H9 (cell line): ENCODE measurements around the gene ATP8B4. TPM values are rescaled to one million over a fixed set of nuclear protein-coding genes. Genes with fewer than 3 reads are reported as not detected.

ENCODE experiments used
- DNase-seq: peaks from one replicate; pipeline ENCODE4 v3.0.0-alpha.2; 2017
- H2AFZ ChIP-seq: one replicate; pipeline ENCODE4 v1.6.1; 2013; ENCODE audit warnings: mild to moderate bottlenecking, low read length, control low read depth, moderate library complexity
- H2AK5ac ChIP-seq: 2 replicates; pipeline ENCODE4 v1.6.1; 2013; ENCODE audit warnings: low read length, control low read depth, mixed read lengths; ENCODE audit not compliant: insufficient read length
- H2BK120ac ChIP-seq: one replicate; pipeline ENCODE4 v1.6.1; 2013; ENCODE audit warnings: low read depth, mild to moderate bottlenecking, low read length, control low read depth, inconsistent platforms; ENCODE audit not compliant: poor library complexity, severe bottlenecking
- H2BK12ac ChIP-seq: 2 replicates; pipeline ENCODE4 v1.6.1; 2013; ENCODE audit warnings: low read length, control low read depth, mixed read lengths, low read depth; ENCODE audit not compliant: insufficient read length
- H2BK15ac ChIP-seq: 2 replicates; pipeline ENCODE4 v1.6.1; 2013; ENCODE audit warnings: low read depth, low read length, control low read depth
- H2BK20ac ChIP-seq: one replicate; pipeline ENCODE4 v1.6.1; 2013; ENCODE audit warnings: low read depth, mild to moderate bottlenecking, low read length, control low read depth, inconsistent platforms; ENCODE audit not compliant: poor library complexity, severe bottlenecking
- H2BK5ac ChIP-seq: 2 replicates; pipeline ENCODE4 v1.6.1; 2013; ENCODE audit warnings: low read length, control low read depth, mixed read lengths; ENCODE audit not compliant: insufficient read length
- H3K14ac ChIP-seq: 2 replicates; pipeline ENCODE4 v1.6.1; 2013; ENCODE audit warnings: low read length, control low read depth; ENCODE audit not compliant: insufficient read depth
- H3K18ac ChIP-seq: 2 replicates; pipeline ENCODE4 v1.6.1; 2013; ENCODE audit warnings: low read depth, mild to moderate bottlenecking, mixed read lengths, low read length, control low read depth; ENCODE audit not compliant: insufficient read length
- H3K23ac ChIP-seq: 2 replicates; pipeline ENCODE4 v1.6.1; 2013; ENCODE audit warnings: low read length, control low read depth, mixed read lengths, low read depth; ENCODE audit not compliant: insufficient read length
- H3K23me2 ChIP-seq: 2 replicates; pipeline ENCODE4 v1.6.1; 2013; ENCODE audit warnings: low read depth, mild to moderate bottlenecking, mixed read lengths, low read length, control low read depth; ENCODE audit not compliant: insufficient read length, poor library complexity, severe bottlenecking
- H3K27ac ChIP-seq: 2 replicates; pipeline ENCODE4 v1.5.1; 2013; ENCODE audit warnings: low read length, control low read depth, mixed read lengths, low read depth; ENCODE audit not compliant: insufficient read length
- H3K27me3 ChIP-seq: 2 replicates; pipeline ENCODE4 v1.6.1; 2013; ENCODE audit warnings: low read length, control low read depth, inconsistent platforms; ENCODE audit not compliant: insufficient read depth
- H3K4ac ChIP-seq: 2 replicates; pipeline ENCODE4 v1.6.1; 2013; ENCODE audit warnings: low read depth, mild to moderate bottlenecking, control low read depth, inconsistent platforms, low read length, moderate library complexity
- H3K4me1 ChIP-seq: 2 replicates; pipeline ENCODE4 v1.6.1; 2013; ENCODE audit warnings: low read length, control low read depth, inconsistent platforms; ENCODE audit not compliant: insufficient read depth
- H3K4me2 ChIP-seq: 2 replicates; pipeline ENCODE4 v1.6.1; 2013; ENCODE audit warnings: low read length, control low read depth, mixed read lengths; ENCODE audit not compliant: insufficient read length, insufficient read depth
- H3K56ac ChIP-seq: 2 replicates; pipeline ENCODE4 v1.6.1; 2013; ENCODE audit warnings: low read depth, mild to moderate bottlenecking, mixed read lengths, low read length, control low read depth; ENCODE audit not compliant: insufficient read length
- H3K79me1 ChIP-seq: 2 replicates; pipeline ENCODE4 v1.6.1; 2013; ENCODE audit warnings: low read depth, mild to moderate bottlenecking, moderate library complexity, low read length, control low read depth, inconsistent platforms; ENCODE audit not compliant: insufficient read depth, poor library complexity, severe bottlenecking
- H3K79me2 ChIP-seq: 2 replicates; pipeline ENCODE4 v1.6.1; 2013; ENCODE audit warnings: low read length, control low read depth, inconsistent platforms; ENCODE audit not compliant: insufficient read depth
- H3K9ac ChIP-seq: 2 replicates; pipeline ENCODE4 v1.6.1; 2013; ENCODE audit warnings: low read length, control low read depth, mixed read lengths; ENCODE audit not compliant: insufficient read length; ENCODE audit errors: extremely low read depth
- H3K9me3 ChIP-seq: one replicate; pipeline ENCODE4 v1.6.1; 2013; ENCODE audit warnings: low read depth, low read length, inconsistent platforms; ENCODE audit not compliant: control insufficient read depth
- H3T11ph ChIP-seq: one replicate; pipeline ENCODE4 v1.6.1; 2013; ENCODE audit warnings: mild to moderate bottlenecking, low read length, control low read depth, inconsistent platforms
- H4K20me1 ChIP-seq: one replicate; pipeline ENCODE4 v1.6.1; 2013; ENCODE audit not compliant: control insufficient read depth, insufficient read length, insufficient read depth
- H4K5ac ChIP-seq: 2 replicates; pipeline ENCODE4 v1.6.1; 2013; ENCODE audit warnings: low read depth, mild to moderate bottlenecking, mixed read lengths, low read length, control low read depth; ENCODE audit not compliant: insufficient read length
- H4K8ac ChIP-seq: replicated peaks from 2 replicates; pipeline ENCODE4 v1.6.1; 2013; ENCODE audit warnings: low read length, control low read depth, mixed read lengths, low read depth; ENCODE audit not compliant: insufficient read length
- H4K91ac ChIP-seq: 2 replicates; pipeline ENCODE4 v1.6.1; 2013; ENCODE audit warnings: low read depth, mild to moderate bottlenecking, moderate library complexity, mixed read lengths, low read length, control low read depth; ENCODE audit not compliant: insufficient read length
- H3K27ac Mint-ChIP-seq, 3 experiments: 2 replicates in 2 of 3; 3 replicates in 1 of 3; pipeline ENCODE4 v1.8.0; 2020 to 2021; ENCODE audit warnings: mixed read lengths in 3 of 3, mild to moderate bottlenecking in 1 of 3, moderate library complexity in 1 of 3
- H3K27me3 Mint-ChIP-seq: 2 replicates; pipeline ENCODE4 v1.8.0; 2021; ENCODE audit warnings: low read depth, mild to moderate bottlenecking, moderate library complexity, mixed read lengths
- H3K36me3 Mint-ChIP-seq, 3 experiments: 2 replicates in 2 of 3; 3 replicates in 1 of 3; pipeline ENCODE4 v1.8.0; 2020 to 2021; ENCODE audit warnings: low read depth in 3 of 3, mixed read lengths in 3 of 3; ENCODE audit not compliant: insufficient read depth in 1 of 3
- H3K4me1 Mint-ChIP-seq, 2 experiments: 2 replicates each; pipeline ENCODE4 v1.8.0; 2020; ENCODE audit warnings: mixed read lengths in 2 of 2
- H3K4me3 Mint-ChIP-seq, 2 experiments: 2 replicates in 1 of 2; 3 replicates in 1 of 2; pipeline ENCODE4 v1.8.0; 2020 to 2021; ENCODE audit warnings: mild to moderate bottlenecking in 2 of 2, mixed read lengths in 2 of 2, moderate library complexity in 1 of 2
- H3K9me3 Mint-ChIP-seq, 2 experiments: 2 replicates in 1 of 2; 3 replicates in 1 of 2; pipeline ENCODE4 v1.8.0; 2020; ENCODE audit warnings: mild to moderate bottlenecking in 2 of 2, mixed read lengths in 2 of 2, moderate library complexity in 1 of 2
- CTCF ChIP-seq: fragments of 200-600 bp; sonication (generic); conservative IDR thresholded peaks from 3 replicates; pipeline ENCODE4 v1.8.0; 2021; ENCODE audit warnings: antibody characterized with exemption, mild to moderate bottlenecking
- total RNA-seq: library from RNA; stranded (reverse); gene quantifications from 2 replicates; pipeline ENCODE4 v1.2.1, GENCODE V29; 2021

ATP8B4 gene
- total RNA-seq, 1 experiment from 2014 or later: 0.52 TPM

GRCh38 chr15:49824775-49825099 lies 294.3 kb downstream of the ATP8B4 start:
- Histone ChIP-seq H3K23me2 (no peaks in the 10 kb centered on the region), H2AFZ (no peak overlapping the region), H2BK12ac (no peak overlapping the region), H4K91ac (no peak overlapping the region), H3K14ac (no peak overlapping the region), H3K18ac (no peak overlapping the region), H3K4me2 (no peak overlapping the region), H3T11ph (no peak overlapping the region), H3K27me3 (no peaks in the 10 kb centered on the region), H2AK5ac (no peak overlapping the region), H3K4ac (no peak overlapping the region), H2BK15ac (no peak overlapping the region), H3K79me1 (no peaks in the 10 kb centered on the region), H2BK120ac (no peak overlapping the region), H4K5ac (no peak overlapping the region), H3K79me2 (no peaks in the 10 kb centered on the region), H3K56ac (no peak overlapping the region), H2BK20ac (no peak overlapping the region), H3K27ac (no peak overlapping the region), H4K8ac (no peak overlapping the region), H3K9ac (no peak overlapping the region), H3K9me3 (no peaks in the 10 kb centered on the region), H3K23ac (no peak overlapping the region), H4K20me1 (no peaks in the 10 kb centered on the region), H2BK5ac (no peak overlapping the region), H3K4me1 (no peaks in the 10 kb centered on the region)
- Mint-ChIP-seq H3K9me3 (no peaks in the 10 kb centered on the region; a peak in 1 of 5 replicates), H3K4me3 (no peak overlapping the region), H3K27me3 (no peaks in the 10 kb centered on the region), H3K4me1 (no peaks in the 10 kb centered on the region), H3K27ac (no peak overlapping the region; a peak in 1 of 7 replicates), H3K36me3 (no peaks in the 10 kb centered on the region)
- DNase-seq: no peak
- TF ChIP-seq CTCF: no peak
